Stimulated activated CD8-positive, alpha-beta memory T cell treated with anti-CD3 and anti-CD28 coated beads, Interleukin-15, amount 100 ng/mL, for 4 hours (primary cell): Measurements from ENCODE around the gene CLDN17.

ENCODE experiments used
- DNase-seq, 2 donors: peaks; one replicate each; pipeline ENCODE4 v3.0.0-alpha.2; 2020; ENCODE audit warnings: low read depth in 2 of 2

The CLDN17 gene

DNA sequence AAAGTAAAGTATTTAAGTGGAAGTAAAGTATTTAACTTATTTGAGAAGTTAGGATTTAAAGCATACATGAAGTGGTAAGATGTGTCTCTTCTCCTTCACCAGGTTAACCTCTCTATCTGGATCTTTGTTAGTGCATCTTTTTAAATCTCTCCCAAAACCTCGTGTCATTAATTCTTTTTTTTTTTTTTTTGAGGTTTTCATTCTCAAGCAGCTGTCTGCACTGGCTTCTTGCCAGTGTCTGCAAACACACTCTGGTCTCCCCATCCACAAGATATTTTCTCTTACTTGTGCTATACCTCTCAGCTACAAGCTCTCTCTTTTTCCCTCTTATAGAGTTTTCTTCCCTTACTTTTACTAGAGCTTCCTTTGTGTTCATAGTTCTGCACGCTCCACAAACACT is 49.0 kb downstream of the CLDN17 start:
- DNase-seq = no peak

DNA sequence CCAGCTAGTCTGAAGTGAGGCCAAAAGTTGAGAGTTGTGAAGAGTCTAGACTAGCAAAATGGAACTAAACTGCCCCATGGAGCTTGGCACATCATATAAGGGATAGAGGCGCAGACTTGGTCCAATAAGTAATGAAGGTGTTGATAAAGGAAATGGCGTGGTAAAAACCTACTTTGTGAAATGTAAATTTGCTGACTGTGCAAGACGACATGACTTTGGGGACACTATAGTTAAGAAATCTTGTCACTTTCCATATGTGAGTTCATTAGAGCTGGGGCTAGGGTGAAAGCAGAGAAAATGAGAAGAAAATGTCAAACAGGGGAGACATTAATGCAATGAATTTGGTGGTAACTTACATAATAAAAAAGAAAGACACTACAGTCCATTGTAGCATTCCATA is 50.1 kb downstream of the CLDN17 start:
- no peak for DNase-seq
